HG03159 (cell line): ENCODE results near the gene GMDS.
A peak's percentile ranks its signal among the peaks of the same experiment; 100 is the strongest.

Experiments
- ATAC-seq: cut with Tn5 transposase; IDR thresholded peaks from one replicate; pipeline ENCODE4 v1.9.1; 2021; ENCODE audit warnings: mild to moderate bottlenecking, moderate library complexity; ENCODE audit not compliant: unreplicated experiment

Gene GMDS

GRCh38 chr6:2209226-2209809, 36.1 kb downstream of the GMDS start:
- ATAC-seq = peak; percentile 70

GRCh38 chr6:2208468-2208867, 36.9 kb downstream of the GMDS start:
- ATAC-seq = no peak

GRCh38 chr6:2205396-2205795, 40.0 kb downstream of the GMDS start:
- no peak for ATAC-seq

GRCh38 chr6:2204272-2204671, 41.1 kb downstream of the GMDS start:
- ATAC-seq = no peak

GRCh38 chr6:2203264-2203663, 42.1 kb downstream of the GMDS start:
- no peak for ATAC-seq

- ATAC-seq = no peak
These were observed 47.4 kb downstream of the GMDS start for GRCh38 chr6:2197984-2198383.

GRCh38 chr6:2197177-2197671, 48.2 kb downstream of the GMDS start:
- no peak for ATAC-seq

- no peak for ATAC-seq
These were observed 49.2 kb downstream of the GMDS start for GRCh38 chr6:2196079-2196679.

- no peak for ATAC-seq
These were observed 50.8 kb downstream of the GMDS start for GRCh38 chr6:2194643-2195042.

GRCh38 chr6:2193931-2194330, 51.5 kb downstream of the GMDS start:
- ATAC-seq = no peak

- ATAC-seq = no peak
These were observed 52.4 kb downstream of the GMDS start for GRCh38 chr6:2192976-2193375.

GRCh38 chr6:2191390-2191740, 54.0 kb downstream of the GMDS start:
- ATAC-seq = no peak

- ATAC-seq = no peak
These were observed 54.6 kb downstream of the GMDS start for GRCh38 chr6:2190661-2191389.

GRCh38 chr6:2188856-2189384, 56.5 kb downstream of the GMDS start:
- ATAC-seq = no peak

- ATAC-seq = no peak
These were observed 57.0 kb downstream of the GMDS start for GRCh38 chr6:2188397-2188796.

- no peak for ATAC-seq
These were observed 57.6 kb downstream of the GMDS start for GRCh38 chr6:2187826-2188225.

- peak; percentile 80 for ATAC-seq
These were observed 58.9 kb downstream of the GMDS start for GRCh38 chr6:2186516-2186915.

- no peak for ATAC-seq
These were observed 59.9 kb downstream of the GMDS start for GRCh38 chr6:2185466-2185865.

GRCh38 chr6:2184700-2185455, 60.5 kb downstream of the GMDS start:
- no peak for ATAC-seq

- no peak for ATAC-seq
These were observed 61.7 kb downstream of the GMDS start for GRCh38 chr6:2183752-2184151.

GRCh38 chr6:2183246-2183645, 62.2 kb downstream of the GMDS start:
- ATAC-seq = no peak
